LNCaP clone FGC (cell line): ENCODE measurements around the gene IGDCC3.

Experiments used
- DNase-seq: peaks from one replicate; pipeline ENCODE4 v3.0.0-alpha.2; 2011; ENCODE audit warnings: low read depth
- H3K4me3 ChIP-seq: 2 replicates; pipeline ENCODE4 v1.5.1; 2011; ENCODE audit warnings: mild to moderate bottlenecking, low read depth, low read length, control low read depth
- CTCF ChIP-seq: IDR thresholded peaks from 2 replicates; pipeline ENCODE4 v1.5.1; 2012; ENCODE audit warnings: mild to moderate bottlenecking; ENCODE audit not compliant: control insufficient read depth, insufficient read depth; ENCODE audit errors: extremely low read depth

The IGDCC3 gene

DNA sequence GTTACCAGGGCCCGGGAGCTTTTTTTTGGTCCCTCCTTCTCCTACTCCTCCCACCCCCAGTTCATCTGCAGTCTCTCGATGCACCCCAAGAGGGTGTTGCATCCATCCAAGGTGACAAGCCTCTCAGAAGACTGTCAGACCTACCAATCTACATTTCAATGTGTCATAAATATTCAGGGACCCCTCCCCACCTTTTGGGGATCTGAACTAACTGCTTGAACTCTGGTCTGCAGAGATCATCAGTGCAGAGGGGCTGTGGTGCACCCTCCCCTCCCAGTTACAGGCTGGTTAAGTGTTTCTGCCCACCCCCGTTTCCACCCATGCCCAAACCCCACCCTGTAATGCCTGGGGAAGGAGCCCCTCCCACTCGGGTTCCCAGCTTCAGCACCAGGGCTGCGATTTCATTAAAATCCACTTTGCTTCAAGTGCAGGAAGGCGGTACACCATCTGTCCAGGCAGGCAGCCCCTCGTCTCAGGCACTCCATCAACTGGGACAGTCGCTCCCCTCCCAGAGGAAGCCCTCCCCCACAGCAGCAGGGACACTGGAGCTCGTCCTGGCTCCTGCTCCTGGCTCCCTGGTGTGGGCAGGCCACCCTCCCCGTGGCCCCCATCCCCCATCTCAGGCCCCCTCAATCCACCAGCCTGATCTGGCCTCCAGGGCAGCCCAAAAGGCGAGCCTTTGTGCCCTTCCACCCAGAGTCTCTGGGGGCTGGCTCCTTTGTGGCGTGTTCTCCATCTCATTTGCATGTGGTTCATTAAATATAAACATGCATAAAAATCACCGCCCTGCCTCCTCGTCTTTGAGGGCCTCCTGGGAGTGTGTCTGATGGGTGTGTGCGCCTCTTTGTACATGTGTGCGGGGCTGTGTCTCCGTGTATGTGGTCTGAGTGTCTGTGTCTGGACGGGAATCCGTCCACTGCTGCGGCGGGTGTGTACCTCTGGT lies 41.0 kb downstream of the IGDCC3 start:
- no peak for TF ChIP-seq CTCF
- no peak for DNase-seq
- no peak overlapping the region for H3K4me3 ChIP-seq

GRCh38 chr15:65335278-65336055 lies 42.3 kb downstream of the IGDCC3 start:
- no peak for DNase-seq
- no peak for TF ChIP-seq CTCF
- H3K4me3 ChIP-seq, result no peak overlapping the region

GRCh38 chr15:65334586-65335231 lies 43.1 kb downstream of the IGDCC3 start:
- DNase-seq, result no peak
- no peak for TF ChIP-seq CTCF
- no peak overlapping the region for H3K4me3 ChIP-seq

DNA sequence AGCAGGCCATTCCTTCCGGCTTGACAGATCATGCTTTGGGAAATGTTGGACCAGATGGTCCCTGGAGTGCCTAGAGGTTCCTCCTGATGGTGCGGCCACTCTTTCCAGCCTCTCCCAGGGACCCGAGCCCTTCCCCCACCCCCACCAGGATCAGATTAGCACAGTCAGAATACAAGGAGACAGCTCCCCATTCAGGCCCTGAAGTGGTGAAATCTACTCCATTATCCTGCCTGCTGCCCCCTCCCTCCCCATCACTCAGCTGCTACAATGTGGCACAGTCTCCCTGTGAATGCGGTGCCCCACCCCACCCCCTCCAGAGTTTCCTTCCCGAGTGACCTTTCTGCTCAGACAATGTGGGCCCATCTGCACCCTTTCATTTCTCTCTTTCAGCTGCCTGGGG lies 43.9 kb downstream of the IGDCC3 start:
- no peak for DNase-seq
- H3K4me3 ChIP-seq, result no peak overlapping the region
- TF ChIP-seq CTCF, result no peak

DNA sequence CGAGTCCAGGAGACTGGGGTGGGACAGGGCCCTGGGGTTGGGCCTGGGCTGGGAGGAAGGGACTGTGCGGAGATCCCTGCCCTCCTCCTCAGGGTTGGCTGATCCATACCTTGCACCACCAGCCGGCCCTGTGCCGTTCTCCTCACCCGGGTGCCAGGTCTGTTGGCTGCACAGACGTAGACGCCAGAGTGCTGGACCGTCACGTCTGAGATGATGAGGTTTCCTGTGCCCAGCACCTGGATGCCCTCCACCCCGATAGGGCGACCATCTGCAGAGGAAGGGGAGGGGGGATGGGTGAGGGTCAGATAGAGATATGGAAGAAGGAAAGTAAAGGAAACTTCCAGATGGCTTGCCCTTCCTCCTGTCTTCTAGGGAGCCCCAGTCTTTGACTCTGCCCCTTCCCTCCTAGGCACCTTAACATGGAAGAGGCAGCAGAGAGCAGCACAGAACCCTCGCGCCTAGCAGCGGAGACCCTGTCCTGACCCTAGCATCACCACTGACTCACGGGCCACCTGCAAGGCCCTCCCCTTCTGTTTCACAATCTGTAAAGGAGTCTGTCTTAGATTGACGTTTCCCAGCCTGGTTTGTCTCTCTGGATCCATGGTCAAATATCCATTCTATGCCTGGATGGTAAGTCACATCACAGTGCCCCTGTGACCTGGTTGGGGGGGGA lies 44.5 kb downstream of the IGDCC3 start:
- no peak for TF ChIP-seq CTCF
- DNase-seq, result no peak
- no peak overlapping the region for H3K4me3 ChIP-seq

- no peak for DNase-seq
- H3K4me3 ChIP-seq, result no peak overlapping the region
- no peak for TF ChIP-seq CTCF
Measured at GRCh38 chr15:65332391-65333147, 45.2 kb downstream of the IGDCC3 start.
